Measurements from ENCODE around the gene TNFRSF13B. TPM values are rescaled to one million over a fixed set of nuclear protein-coding genes. Genes with fewer than 3 reads are reported as not detected.

Gene TNFRSF13B
- total and polyA plus RNA-seq, 10 of the 15 experiments (the other 5 are each of a cell fraction or from before 2014, with no cell fraction given) = 15.5 to 231 (median 119) TPM

DNA sequence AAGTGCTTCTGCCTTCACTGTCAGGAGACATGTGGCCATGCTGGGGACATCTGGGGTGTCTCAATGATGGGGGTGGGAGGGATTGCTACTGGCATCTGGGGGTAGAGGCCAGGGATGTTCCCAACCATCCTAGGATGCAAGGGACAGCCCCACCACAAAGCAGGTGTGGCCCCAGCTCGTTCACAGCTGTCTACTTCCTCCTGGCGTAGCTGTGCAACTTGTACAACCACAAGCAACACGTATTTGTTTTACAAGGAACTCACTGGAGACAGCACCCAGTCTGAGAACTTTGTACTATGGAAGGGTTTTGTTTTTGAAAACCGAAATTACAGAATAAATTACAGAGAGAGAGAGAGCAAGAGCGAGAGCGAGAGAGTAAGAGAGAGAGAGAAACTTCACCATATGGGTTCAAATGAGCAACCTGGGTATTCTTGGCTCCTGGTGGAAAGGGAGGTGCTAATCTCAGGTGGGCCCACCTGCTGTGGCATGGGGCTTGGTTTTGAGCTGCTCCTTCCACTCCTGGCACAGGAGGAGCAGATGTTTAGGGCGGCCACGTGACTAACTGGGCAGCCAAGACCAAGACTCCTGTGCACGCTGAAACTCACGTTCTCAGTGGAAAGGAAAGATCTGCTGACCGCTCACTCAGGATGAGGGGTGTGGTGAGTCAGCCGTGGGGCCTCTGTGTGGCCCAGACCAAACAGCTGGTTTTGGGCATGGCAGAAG, 17.5 kb upstream of the TNFRSF13B start (continued):
- no peak for TF ChIP-seq IRF3 (IDR thresholded peaks at IDR 0.05)
- TF ChIP-seq, protein P1, sequence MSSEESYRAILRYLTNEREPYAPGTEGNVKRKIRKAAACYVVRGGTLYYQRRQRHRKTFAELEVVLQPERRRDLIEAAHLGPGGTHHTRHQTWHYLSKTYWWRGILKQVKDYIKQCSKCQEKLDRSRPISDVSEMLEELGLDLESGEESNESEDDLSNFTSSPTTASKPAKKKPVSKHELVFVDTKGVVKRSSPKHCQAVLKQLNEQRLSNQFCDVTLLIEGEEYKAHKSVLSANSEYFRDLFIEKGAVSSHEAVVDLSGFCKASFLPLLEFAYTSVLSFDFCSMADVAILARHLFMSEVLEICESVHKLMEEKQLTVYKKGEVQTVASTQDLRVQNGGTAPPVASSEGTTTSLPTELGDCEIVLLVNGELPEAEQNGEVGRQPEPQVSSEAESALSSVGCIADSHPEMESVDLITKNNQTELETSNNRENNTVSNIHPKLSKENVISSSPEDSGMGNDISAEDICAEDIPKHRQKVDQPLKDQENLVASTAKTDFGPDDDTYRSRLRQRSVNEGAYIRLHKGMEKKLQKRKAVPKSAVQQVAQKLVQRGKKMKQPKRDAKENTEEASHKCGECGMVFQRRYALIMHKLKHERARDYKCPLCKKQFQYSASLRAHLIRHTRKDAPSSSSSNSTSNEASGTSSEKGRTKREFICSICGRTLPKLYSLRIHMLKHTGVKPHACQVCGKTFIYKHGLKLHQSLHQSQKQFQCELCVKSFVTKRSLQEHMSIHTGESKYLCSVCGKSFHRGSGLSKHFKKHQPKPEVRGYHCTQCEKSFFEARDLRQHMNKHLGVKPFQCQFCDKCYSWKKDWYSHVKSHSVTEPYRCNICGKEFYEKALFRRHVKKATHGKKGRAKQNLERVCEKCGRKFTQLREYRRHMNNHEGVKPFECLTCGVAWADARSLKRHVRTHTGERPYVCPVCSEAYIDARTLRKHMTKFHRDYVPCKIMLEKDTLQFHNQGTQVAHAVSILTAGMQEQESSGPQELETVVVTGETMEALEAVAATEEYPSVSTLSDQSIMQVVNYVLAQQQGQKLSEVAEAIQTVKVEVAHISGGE (CRISPR knock-in tag; IDR thresholded peaks at IDR 0.05) = no peak
- peak; percentile 48 for TF ChIP-seq RAD21 (IDR thresholded peaks at IDR 0.05; ENCODE audit: insufficient read depth, low read depth, low read length)
- TF ChIP-seq NR2F1 (conservative IDR thresholded peaks at IDR 0.05) = no peak
- TF ChIP-seq KDM1A (IDR thresholded peaks at IDR 0.05; ENCODE audit: borderline replicate concordance) = no peak
- TF ChIP-seq MYB (IDR thresholded peaks at IDR 0.05; ENCODE audit: borderline replicate concordance, low read depth, low read length) = no peak
- no peak for TF ChIP-seq JUND (IDR thresholded peaks at IDR 0.05; ENCODE audit: low read depth, low read length)
- no peak for TF ChIP-seq POLR2A (IDR thresholded peaks at IDR 0.05; ENCODE audit: low read depth, low read length)
- no peak for TF ChIP-seq E2F8 (IDR thresholded peaks at IDR 0.05; ENCODE audit: low read depth, partially characterized antibody)
- TF ChIP-seq, protein P2, sequence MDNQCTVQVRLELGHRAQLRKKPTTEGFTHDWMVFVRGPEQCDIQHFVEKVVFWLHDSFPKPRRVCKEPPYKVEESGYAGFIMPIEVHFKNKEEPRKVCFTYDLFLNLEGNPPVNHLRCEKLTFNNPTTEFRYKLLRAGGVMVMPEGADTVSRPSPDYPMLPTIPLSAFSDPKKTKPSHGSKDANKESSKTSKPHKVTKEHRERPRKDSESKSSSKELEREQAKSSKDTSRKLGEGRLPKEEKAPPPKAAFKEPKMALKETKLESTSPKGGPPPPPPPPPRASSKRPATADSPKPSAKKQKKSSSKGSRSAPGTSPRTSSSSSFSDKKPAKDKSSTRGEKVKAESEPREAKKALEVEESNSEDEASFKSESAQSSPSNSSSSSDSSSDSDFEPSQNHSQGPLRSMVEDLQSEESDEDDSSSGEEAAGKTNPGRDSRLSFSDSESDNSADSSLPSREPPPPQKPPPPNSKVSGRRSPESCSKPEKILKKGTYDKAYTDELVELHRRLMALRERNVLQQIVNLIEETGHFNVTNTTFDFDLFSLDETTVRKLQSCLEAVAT (IDR thresholded peaks at IDR 0.05) = peak; percentile 23; the same call in 1 of the 2 replicates
- 0 out of 2 replicates have a peak, but pooled peaks have one; percentile 7 for TF ChIP-seq PAX5 (IDR thresholded peaks at IDR 0.05; ENCODE audit: borderline replicate concordance, low read depth, low read length)
- peak; percentile 58; the same call in 1 of the 2 replicates for TF ChIP-seq MTA2 (IDR thresholded peaks at IDR 0.05; ENCODE audit: low read depth)
- TF ChIP-seq CUX1 (IDR thresholded peaks at IDR 0.05; ENCODE audit: insufficient replicate concordance, low read depth, low read length) = peak; percentile 40
- TF ChIP-seq GABPA (IDR thresholded peaks at IDR 0.05; ENCODE audit: low read depth) = no peak
